ENCODE measurements around the gene SPATA22.

The SPATA22 gene

GRCh38 chr17:3506054-3506453 is 34.4 kb upstream of the SPATA22 start:
- Histone ChIP-seq H3K4me1 (ENCODE audit: control insufficient read depth in 2 of 2, insufficient read depth in 2 of 2, low read length in 2 of 2) (no peaks in the 10 kb centered on the region), H3K9me3 (ENCODE audit: control insufficient read depth in 2 of 2, low read length in 2 of 2) (no peaks in the 10 kb centered on the region), H3K27ac (ENCODE audit: low read depth in 2 of 2, low read length in 2 of 2) (no peak overlapping the region), H3K4me3 (ENCODE audit: low read length in 2 of 2) (no peak overlapping the region), H3K36me3 (ENCODE audit: control insufficient read depth in 2 of 2, insufficient read depth in 2 of 2, low read length in 2 of 2) (no peaks in the 10 kb centered on the region), H3K27me3 (ENCODE audit: control insufficient read depth in 2 of 2, insufficient read depth in 2 of 2, low read length in 2 of 2) (no peaks in the 10 kb centered on the region), H3K9ac (ENCODE audit: low read depth in 1 of 2, low read length in 2 of 2) (no peak overlapping the region)

GRCh38 chr17:3505008-3505407 is 33.4 kb upstream of the SPATA22 start:
- Histone ChIP-seq H3K27me3 (ENCODE audit: control insufficient read depth in 2 of 2, insufficient read depth in 2 of 2, low read length in 2 of 2) (no peaks in the 10 kb centered on the region), H3K4me1 (ENCODE audit: control insufficient read depth in 2 of 2, insufficient read depth in 2 of 2, low read length in 2 of 2) (no peaks in the 10 kb centered on the region), H3K9ac (ENCODE audit: low read depth in 1 of 2, low read length in 2 of 2) (no peak overlapping the region), H3K36me3 (ENCODE audit: control insufficient read depth in 2 of 2, insufficient read depth in 2 of 2, low read length in 2 of 2) (no peaks in the 10 kb centered on the region), H3K27ac (ENCODE audit: low read depth in 2 of 2, low read length in 2 of 2) (no peak overlapping the region), H3K9me3 (ENCODE audit: control insufficient read depth in 2 of 2, low read length in 2 of 2) (no peaks in the 10 kb centered on the region), H3K4me3 (ENCODE audit: low read length in 2 of 2) (no peak overlapping the region)

GRCh38 chr17:3503285-3503684 is 31.7 kb upstream of the SPATA22 start:
- no peaks in the 10 kb centered on the region for H3K27me3 ChIP-seq (ENCODE audit: control insufficient read depth in 2 of 2, insufficient read depth in 2 of 2, low read length in 2 of 2)
- no peak overlapping the region for H3K9ac ChIP-seq (ENCODE audit: low read depth in 1 of 2, low read length in 2 of 2)
- no peaks in the 10 kb centered on the region for H3K4me1 ChIP-seq (ENCODE audit: control insufficient read depth in 2 of 2, insufficient read depth in 2 of 2, low read length in 2 of 2)
- H3K36me3 ChIP-seq (ENCODE audit: control insufficient read depth in 2 of 2, insufficient read depth in 2 of 2, low read length in 2 of 2): no peaks in the 10 kb centered on the region
- H3K9me3 ChIP-seq (ENCODE audit: control insufficient read depth in 2 of 2, low read length in 2 of 2): no peaks in the 10 kb centered on the region
- no peak overlapping the region for H3K4me3 ChIP-seq (ENCODE audit: low read length in 2 of 2)
- no peak overlapping the region for H3K27ac ChIP-seq (ENCODE audit: low read depth in 2 of 2, low read length in 2 of 2)

GRCh38 chr17:3502466-3502865 is 30.8 kb upstream of the SPATA22 start:
- no peak overlapping the region for H3K4me3 ChIP-seq (ENCODE audit: low read length in 2 of 2)

GRCh38 chr17:3501344-3501743 is 29.7 kb upstream of the SPATA22 start:
- H3K27me3 ChIP-seq (ENCODE audit: control insufficient read depth in 2 of 2, insufficient read depth in 2 of 2, low read length in 2 of 2): no peaks in the 10 kb centered on the region
- no peak overlapping the region for H3K9ac ChIP-seq (ENCODE audit: low read depth in 1 of 2, low read length in 2 of 2)
- H3K4me1 ChIP-seq (ENCODE audit: control insufficient read depth in 2 of 2, insufficient read depth in 2 of 2, low read length in 2 of 2): no peaks in the 10 kb centered on the region
- H3K27ac ChIP-seq (ENCODE audit: low read depth in 2 of 2, low read length in 2 of 2): no peak overlapping the region
- no peak overlapping the region for H3K4me3 ChIP-seq (ENCODE audit: low read length in 2 of 2)
- no peaks in the 10 kb centered on the region for H3K9me3 ChIP-seq (ENCODE audit: control insufficient read depth in 2 of 2, low read length in 2 of 2)
- H3K36me3 ChIP-seq (ENCODE audit: control insufficient read depth in 2 of 2, insufficient read depth in 2 of 2, low read length in 2 of 2): no peaks in the 10 kb centered on the region

More at GRCh38 chr17:3502466-3502865, 30.8 kb upstream of the SPATA22 start:
- Histone ChIP-seq H3K27me3 (ENCODE audit: control insufficient read depth in 2 of 2, insufficient read depth in 2 of 2, low read length in 2 of 2) (no peaks in the 10 kb centered on the region), H3K4me1 (ENCODE audit: control insufficient read depth in 2 of 2, insufficient read depth in 2 of 2, low read length in 2 of 2) (no peaks in the 10 kb centered on the region), H3K27ac (ENCODE audit: low read depth in 2 of 2, low read length in 2 of 2) (no peak overlapping the region), H3K9me3 (ENCODE audit: control insufficient read depth in 2 of 2, low read length in 2 of 2) (no peaks in the 10 kb centered on the region), H3K36me3 (ENCODE audit: control insufficient read depth in 2 of 2, insufficient read depth in 2 of 2, low read length in 2 of 2) (no peaks in the 10 kb centered on the region), H3K9ac (ENCODE audit: low read depth in 1 of 2, low read length in 2 of 2) (no peak overlapping the region)

GRCh38 chr17:3497101-3497500 is 25.5 kb upstream of the SPATA22 start:
- Histone ChIP-seq H3K36me3 (ENCODE audit: control insufficient read depth in 2 of 2, insufficient read depth in 2 of 2, low read length in 2 of 2) (no peaks in the 10 kb centered on the region), H3K27ac (ENCODE audit: low read depth in 2 of 2, low read length in 2 of 2) (no peak overlapping the region), H3K9me3 (ENCODE audit: control insufficient read depth in 2 of 2, low read length in 2 of 2) (no peaks in the 10 kb centered on the region), H3K9ac (ENCODE audit: low read depth in 1 of 2, low read length in 2 of 2) (no peak overlapping the region), H3K4me3 (ENCODE audit: low read length in 2 of 2) (no peak overlapping the region), H3K4me1 (ENCODE audit: control insufficient read depth in 2 of 2, insufficient read depth in 2 of 2, low read length in 2 of 2) (no peaks in the 10 kb centered on the region), H3K27me3 (ENCODE audit: control insufficient read depth in 2 of 2, insufficient read depth in 2 of 2, low read length in 2 of 2) (no peaks in the 10 kb centered on the region)

- H3K27ac ChIP-seq (ENCODE audit: low read depth in 2 of 2, low read length in 2 of 2): no peak overlapping the region
- no peaks in the 10 kb centered on the region for H3K36me3 ChIP-seq (ENCODE audit: control insufficient read depth in 2 of 2, insufficient read depth in 2 of 2, low read length in 2 of 2)
- H3K9me3 ChIP-seq (ENCODE audit: control insufficient read depth in 2 of 2, low read length in 2 of 2): no peaks in the 10 kb centered on the region
- H3K27me3 ChIP-seq (ENCODE audit: control insufficient read depth in 2 of 2, insufficient read depth in 2 of 2, low read length in 2 of 2): peaks cover 0 to 3% of the 10 kb centered on the region in 2 donors
- no peak overlapping the region for H3K4me3 ChIP-seq (ENCODE audit: low read length in 2 of 2)
- H3K9ac ChIP-seq (ENCODE audit: low read depth in 1 of 2, low read length in 2 of 2): no peak overlapping the region
- no peaks in the 10 kb centered on the region for H3K4me1 ChIP-seq (ENCODE audit: control insufficient read depth in 2 of 2, insufficient read depth in 2 of 2, low read length in 2 of 2)
Observed at GRCh38 chr17:3485481-3486068, 14.0 kb upstream of the SPATA22 start.

- Histone ChIP-seq H3K27me3 (ENCODE audit: control insufficient read depth in 2 of 2, insufficient read depth in 2 of 2, low read length in 2 of 2) (peaks cover 0 to 3% of the 10 kb centered on the region in 2 donors), H3K4me1 (ENCODE audit: control insufficient read depth in 2 of 2, insufficient read depth in 2 of 2, low read length in 2 of 2) (no peaks in the 10 kb centered on the region), H3K27ac (ENCODE audit: low read depth in 2 of 2, low read length in 2 of 2) (no peak overlapping the region), H3K9me3 (ENCODE audit: control insufficient read depth in 2 of 2, low read length in 2 of 2) (no peaks in the 10 kb centered on the region), H3K9ac (ENCODE audit: low read depth in 1 of 2, low read length in 2 of 2) (no peak overlapping the region), H3K36me3 (ENCODE audit: control insufficient read depth in 2 of 2, insufficient read depth in 2 of 2, low read length in 2 of 2) (no peaks in the 10 kb centered on the region), H3K4me3 (ENCODE audit: low read length in 2 of 2) (no peak overlapping the region)
Observed at GRCh38 chr17:3482852-3483251, 11.2 kb upstream of the SPATA22 start.

GRCh38 chr17:3479988-3480387 is 8.4 kb upstream of the SPATA22 start:
- peaks cover 4 to 5% of the 10 kb centered on the region in 2 donors for H3K4me1 ChIP-seq (ENCODE audit: control insufficient read depth in 2 of 2, insufficient read depth in 2 of 2, low read length in 2 of 2)
- no peak overlapping the region for H3K27ac ChIP-seq (ENCODE audit: low read depth in 2 of 2, low read length in 2 of 2)
- H3K4me3 ChIP-seq (ENCODE audit: low read length in 2 of 2): no peak overlapping the region
- no peaks in the 10 kb centered on the region for H3K9me3 ChIP-seq (ENCODE audit: control insufficient read depth in 2 of 2, low read length in 2 of 2)
- H3K27me3 ChIP-seq (ENCODE audit: control insufficient read depth in 2 of 2, insufficient read depth in 2 of 2, low read length in 2 of 2): no peaks in the 10 kb centered on the region
- no peaks in the 10 kb centered on the region for H3K36me3 ChIP-seq (ENCODE audit: control insufficient read depth in 2 of 2, insufficient read depth in 2 of 2, low read length in 2 of 2)
- no peak overlapping the region for H3K9ac ChIP-seq (ENCODE audit: low read depth in 1 of 2, low read length in 2 of 2)

GRCh38 chr17:3475812-3476610 is 4.4 kb upstream of the SPATA22 start, which contains the start of gene ASPA:
Gene ASPA (plus strand): TSS chr17:3475997. CDS start chr17:3476160, 163 bp downstream.
- Histone ChIP-seq H3K9ac (ENCODE audit: low read depth in 1 of 2, low read length in 2 of 2) (peak within 1 kb of the TSS; percentile 17 to 48), H3K36me3 (ENCODE audit: control insufficient read depth in 2 of 2, insufficient read depth in 2 of 2, low read length in 2 of 2) (no peaks in the 10 kb centered on the region), H3K4me3 (ENCODE audit: low read length in 2 of 2) (peak within 1 kb of the TSS; percentile 62 to 67)

More at GRCh38 chr17:3475812-3476610, 4.4 kb upstream of the SPATA22 start, which contains the start of gene ASPA:
- peaks cover 7 to 8% of the 10 kb centered on the region in 2 donors for H3K4me1 ChIP-seq (ENCODE audit: control insufficient read depth in 2 of 2, insufficient read depth in 2 of 2, low read length in 2 of 2)
- H3K9me3 ChIP-seq (ENCODE audit: control insufficient read depth in 2 of 2, low read length in 2 of 2): no peaks in the 10 kb centered on the region
- peak within 1 kb of the TSS; percentile 56 to 65 for H3K27ac ChIP-seq (ENCODE audit: low read depth in 2 of 2, low read length in 2 of 2)
- no peaks in the 10 kb centered on the region for H3K27me3 ChIP-seq (ENCODE audit: control insufficient read depth in 2 of 2, insufficient read depth in 2 of 2, low read length in 2 of 2)

Measured in mucosa of rectum (tissue), 2 donors.